Measurements from ENCODE around the gene MAN1C1. TPM values are rescaled to one million over a fixed set of nuclear protein-coding genes. Genes with fewer than 3 reads are reported as not detected.

The MAN1C1 gene
- total RNA-seq, 2 donors from 2014 or later, result 4.4 to 10.9 TPM

DNA sequence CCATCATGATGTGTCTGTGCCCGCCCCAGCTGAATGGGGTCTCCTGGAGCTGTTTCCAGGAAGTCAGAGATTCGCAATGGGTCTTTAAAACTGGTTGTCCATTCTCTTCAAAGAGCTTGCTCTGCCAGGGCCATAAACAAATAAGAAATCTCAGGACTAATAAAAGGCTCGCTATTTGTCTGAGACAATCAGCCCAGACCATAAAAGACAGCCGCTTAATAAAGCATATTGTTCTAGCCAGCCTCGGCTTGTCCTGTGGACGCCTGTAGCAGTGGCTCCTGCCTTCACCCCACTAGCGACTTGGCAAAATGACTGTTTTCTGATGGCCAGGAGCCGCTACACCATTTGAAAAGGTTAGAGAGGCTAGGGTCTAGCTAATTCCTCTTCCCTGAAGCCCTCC, 162.8 kb downstream of the MAN1C1 start:
- intact Hi-C loops (cut with DNase I), result no loop called here
- Histone ChIP-seq H3K27ac (no peak overlapping the region), H3K27me3 (no peaks in the 10 kb centered on the region), H3K4me1 (peaks cover 30% of the 10 kb centered on the region), H3K9me3 (no peaks in the 10 kb centered on the region), H3K36me3 (replicated peaks in 1 of 2; ENCODE audit: insufficient read depth in 1 of 2, low read depth in 2 of 2) (no peaks in the 10 kb centered on the region), H3K4me3 (no peak overlapping the region)
- no peak for ATAC-seq
- 94 to 95% methylated on average over 8 of the region's 8 CpGs for WGBS, 2 donors
- DNase-seq, result no peak
- no peak for TF ChIP-seq POLR2A (IDR thresholded peaks at IDR 0.05)
- TF ChIP-seq, protein P1, sequence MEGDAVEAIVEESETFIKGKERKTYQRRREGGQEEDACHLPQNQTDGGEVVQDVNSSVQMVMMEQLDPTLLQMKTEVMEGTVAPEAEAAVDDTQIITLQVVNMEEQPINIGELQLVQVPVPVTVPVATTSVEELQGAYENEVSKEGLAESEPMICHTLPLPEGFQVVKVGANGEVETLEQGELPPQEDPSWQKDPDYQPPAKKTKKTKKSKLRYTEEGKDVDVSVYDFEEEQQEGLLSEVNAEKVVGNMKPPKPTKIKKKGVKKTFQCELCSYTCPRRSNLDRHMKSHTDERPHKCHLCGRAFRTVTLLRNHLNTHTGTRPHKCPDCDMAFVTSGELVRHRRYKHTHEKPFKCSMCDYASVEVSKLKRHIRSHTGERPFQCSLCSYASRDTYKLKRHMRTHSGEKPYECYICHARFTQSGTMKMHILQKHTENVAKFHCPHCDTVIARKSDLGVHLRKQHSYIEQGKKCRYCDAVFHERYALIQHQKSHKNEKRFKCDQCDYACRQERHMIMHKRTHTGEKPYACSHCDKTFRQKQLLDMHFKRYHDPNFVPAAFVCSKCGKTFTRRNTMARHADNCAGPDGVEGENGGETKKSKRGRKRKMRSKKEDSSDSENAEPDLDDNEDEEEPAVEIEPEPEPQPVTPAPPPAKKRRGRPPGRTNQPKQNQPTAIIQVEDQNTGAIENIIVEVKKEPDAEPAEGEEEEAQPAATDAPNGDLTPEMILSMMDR (IDR thresholded peaks at IDR 0.05), result no peak

DNA sequence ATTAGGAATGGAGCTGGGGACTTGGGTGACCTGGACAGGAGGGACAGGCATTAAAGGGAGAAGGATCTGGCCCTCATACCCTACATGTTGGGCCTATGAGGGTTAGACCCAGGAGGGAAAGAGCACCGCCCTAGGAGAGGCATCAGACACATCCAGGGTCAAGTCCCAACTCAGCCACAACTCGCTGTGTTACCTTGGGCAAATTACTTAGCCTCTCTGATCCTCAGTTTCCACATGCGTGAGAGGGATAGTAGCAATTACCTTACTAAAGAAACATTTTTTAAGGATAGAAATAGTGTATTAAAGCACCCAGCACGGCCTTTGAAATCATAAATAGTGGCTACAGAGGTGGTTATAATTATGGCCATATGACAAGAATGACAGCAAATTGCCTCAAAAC, 163.3 kb downstream of the MAN1C1 start:
- no peaks in the 10 kb centered on the region for H3K36me3 ChIP-seq (replicated peaks in 1 of 2; ENCODE audit: insufficient read depth in 1 of 2, low read depth in 2 of 2)
- no peak for ATAC-seq
- no peak for DNase-seq
- H3K4me3 ChIP-seq, result no peak overlapping the region
- peaks cover 27% of the 10 kb centered on the region for H3K4me1 ChIP-seq
- intact Hi-C loops (cut with DNase I), result no loop called here
- 94 to 97% methylated on average over 4 of the region's 4 CpGs for WGBS, 2 donors
- H3K27ac ChIP-seq, result no peak overlapping the region
- no peaks in the 10 kb centered on the region for H3K27me3 ChIP-seq
- TF ChIP-seq, protein P1 (IDR thresholded peaks at IDR 0.05), result no peak
- no peak for TF ChIP-seq POLR2A (IDR thresholded peaks at IDR 0.05)
- H3K9me3 ChIP-seq, result no peaks in the 10 kb centered on the region

DNA sequence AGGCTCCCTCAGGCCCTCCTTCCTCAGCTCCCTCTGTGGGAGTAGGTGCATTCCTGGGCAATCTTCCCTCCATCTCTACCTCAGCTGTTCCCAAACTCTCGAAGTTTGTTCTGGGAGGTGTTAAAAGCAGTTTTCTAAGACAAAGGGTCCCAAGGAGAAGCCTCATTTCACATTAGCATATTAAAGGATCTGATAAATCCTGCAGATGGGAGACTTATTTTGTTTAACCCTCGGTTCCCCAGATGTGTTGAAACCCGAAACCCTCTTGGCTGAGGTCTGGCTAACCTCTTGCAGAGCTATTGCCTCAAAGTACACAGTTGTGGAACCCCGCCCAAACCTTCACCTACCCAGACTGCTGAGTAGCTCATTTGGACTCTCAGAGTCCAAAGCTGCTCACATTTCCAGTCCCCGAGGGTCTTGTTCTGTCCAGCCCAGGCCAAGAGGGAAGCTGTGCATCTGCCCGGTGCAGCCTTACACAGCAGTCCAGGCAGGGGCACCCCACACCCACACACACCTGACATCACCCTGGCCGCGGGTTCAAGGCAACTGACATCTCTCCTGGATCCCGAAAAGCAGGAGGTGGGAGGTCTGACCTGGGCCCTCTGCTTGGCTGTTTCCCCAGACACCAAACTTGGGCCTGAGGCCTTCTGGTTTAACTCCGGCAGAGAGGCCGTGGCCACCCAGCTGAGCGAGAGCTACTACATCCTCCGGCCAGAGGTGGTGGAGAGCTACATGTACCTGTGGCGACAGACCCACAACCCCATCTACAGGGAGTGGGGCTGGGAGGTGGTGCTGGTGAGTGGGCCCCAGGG, 163.9 kb downstream of the MAN1C1 start:
- DNase-seq (no peak), ATAC-seq (no peak)
- WGBS, 2 donors, result 84 to 90% methylated on average over 7 to 14 of the region's 14 CpGs
- Histone ChIP-seq H3K9me3 (no peaks in the 10 kb centered on the region), H3K36me3 (replicated peaks in 1 of 2; ENCODE audit: insufficient read depth in 1 of 2, low read depth in 2 of 2) (no peaks in the 10 kb centered on the region), H3K4me3 (no peak overlapping the region), H3K27ac (no peak overlapping the region), H3K4me1 (peaks cover 27% of the 10 kb centered on the region), H3K27me3 (no peaks in the 10 kb centered on the region)
- intact Hi-C loops (cut with DNase I), result no loop called here
- TF ChIP-seq, protein P1 (IDR thresholded peaks at IDR 0.05), result no peak

DNA sequence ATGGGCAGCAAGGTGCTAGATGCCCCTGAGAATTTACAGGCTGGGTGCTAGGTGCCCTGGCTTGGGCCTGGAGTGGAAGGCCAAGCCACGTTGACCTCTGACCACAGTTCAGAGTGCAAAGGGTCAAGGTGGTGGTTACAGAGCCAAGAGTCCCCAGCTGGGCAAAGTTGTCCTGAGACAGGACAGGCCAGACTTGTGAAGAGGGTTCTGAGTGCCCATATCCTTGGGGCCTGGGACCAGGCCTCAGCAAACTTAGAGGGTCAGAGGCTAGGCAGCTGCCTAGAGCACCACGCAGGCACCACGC, 164.5 kb downstream of the MAN1C1 start:
- no peak for DNase-seq
- H3K36me3 ChIP-seq (replicated peaks in 1 of 2; ENCODE audit: insufficient read depth in 1 of 2, low read depth in 2 of 2), result no peaks in the 10 kb centered on the region
- no peaks in the 10 kb centered on the region for H3K9me3 ChIP-seq
- ATAC-seq, result no peak
- 84 to 87% methylated on average over 2 to 3 of the region's 3 CpGs for WGBS, 2 donors
- H3K27me3 ChIP-seq, result no peaks in the 10 kb centered on the region
- no peak overlapping the region for H3K27ac ChIP-seq
- H3K4me1 ChIP-seq, result peaks cover 28% of the 10 kb centered on the region
- intact Hi-C loops (cut with DNase I), result no loop called here
- TF ChIP-seq, protein P1 (IDR thresholded peaks at IDR 0.05), result no peak
- no peak for TF ChIP-seq POLR2A (IDR thresholded peaks at IDR 0.05)
- H3K4me3 ChIP-seq, result no peak overlapping the region

DNA sequence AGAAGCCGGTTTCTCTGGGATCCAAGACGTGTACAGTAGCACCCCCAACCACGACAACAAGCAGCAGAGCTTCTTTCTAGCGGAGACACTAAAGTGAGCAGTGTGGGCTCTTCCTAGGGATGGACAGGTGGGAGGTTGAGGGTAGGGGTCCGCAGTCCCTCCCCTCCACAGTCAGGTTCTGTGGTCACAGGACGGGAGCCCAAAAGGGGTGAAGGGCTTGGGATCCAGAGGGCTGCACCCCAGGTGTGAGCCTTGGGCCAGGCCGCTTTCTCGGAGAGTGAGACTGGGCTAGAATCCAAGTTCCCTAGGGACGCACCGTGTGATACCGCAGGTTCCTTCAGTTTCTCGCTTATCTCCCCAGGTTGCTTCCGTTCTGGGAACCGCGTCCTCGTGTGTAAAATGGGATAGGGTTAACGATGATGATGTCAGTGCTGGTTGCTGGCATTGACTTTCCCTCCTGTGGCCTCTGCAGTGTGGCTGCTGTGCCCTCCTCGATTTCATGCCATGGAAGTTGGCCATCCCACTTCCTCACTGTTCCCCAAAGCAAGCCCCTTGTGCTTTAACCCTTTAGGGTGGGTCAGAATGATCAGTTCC, 166.1 kb downstream of the MAN1C1 start:
- H3K4me3 ChIP-seq, result no peak overlapping the region
- DNase-seq (peak; percentile 55 to 81 (median 67)), ATAC-seq (peak; percentile 85)
- peak overlapping the region; percentile 8 to 54 (median 38) for H3K27ac ChIP-seq
- H3K27me3 ChIP-seq, result no peaks in the 10 kb centered on the region
- no peak for TF ChIP-seq POLR2A (IDR thresholded peaks at IDR 0.05)
- TF ChIP-seq, protein P1 (IDR thresholded peaks at IDR 0.05), result no peak
- H3K4me1 ChIP-seq, result peaks cover 33% of the 10 kb centered on the region
- no peaks in the 10 kb centered on the region for H3K9me3 ChIP-seq
- intact Hi-C loops (cut with DNase I), result no loop called here
- H3K36me3 ChIP-seq (replicated peaks in 1 of 2; ENCODE audit: insufficient read depth in 1 of 2, low read depth in 2 of 2), result no peaks in the 10 kb centered on the region
- WGBS, 2 donors, result 28 to 57% methylated on average over 10 to 18 of the region's 18 CpGs

Data from body of pancreas (tissue), 4 donors.